ENCODE data around the gene TYSND1.

TYSND1 gene

DNA sequence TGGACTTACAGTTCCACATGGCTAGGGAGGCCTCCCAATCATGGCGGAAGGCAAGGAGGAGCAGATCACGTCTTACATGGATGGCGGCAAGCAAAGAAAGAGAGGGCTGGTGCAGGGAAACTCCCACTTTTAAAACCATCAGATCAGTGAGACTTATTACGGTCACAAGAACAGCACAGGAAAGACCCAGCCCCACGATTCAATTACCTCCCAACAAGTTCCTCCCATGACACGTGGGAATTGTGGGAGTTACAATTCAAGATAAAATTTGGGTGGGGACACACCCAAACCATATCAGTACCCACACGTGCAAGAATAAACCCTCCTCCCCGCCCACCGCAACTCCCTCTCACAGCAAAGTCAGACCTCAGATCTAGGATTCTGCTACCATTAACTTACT is 9.4 kb downstream of the TYSND1 start:
- H3K36me3 ChIP-seq (ENCODE audit: insufficient read depth): no peaks in the 10 kb centered on the region
- H3K4me3 ChIP-seq (IDR thresholded peaks at IDR 0.05; ENCODE audit: insufficient read depth, low read depth, low read length): no peak overlapping the region
- TF ChIP-seq, protein P1, sequence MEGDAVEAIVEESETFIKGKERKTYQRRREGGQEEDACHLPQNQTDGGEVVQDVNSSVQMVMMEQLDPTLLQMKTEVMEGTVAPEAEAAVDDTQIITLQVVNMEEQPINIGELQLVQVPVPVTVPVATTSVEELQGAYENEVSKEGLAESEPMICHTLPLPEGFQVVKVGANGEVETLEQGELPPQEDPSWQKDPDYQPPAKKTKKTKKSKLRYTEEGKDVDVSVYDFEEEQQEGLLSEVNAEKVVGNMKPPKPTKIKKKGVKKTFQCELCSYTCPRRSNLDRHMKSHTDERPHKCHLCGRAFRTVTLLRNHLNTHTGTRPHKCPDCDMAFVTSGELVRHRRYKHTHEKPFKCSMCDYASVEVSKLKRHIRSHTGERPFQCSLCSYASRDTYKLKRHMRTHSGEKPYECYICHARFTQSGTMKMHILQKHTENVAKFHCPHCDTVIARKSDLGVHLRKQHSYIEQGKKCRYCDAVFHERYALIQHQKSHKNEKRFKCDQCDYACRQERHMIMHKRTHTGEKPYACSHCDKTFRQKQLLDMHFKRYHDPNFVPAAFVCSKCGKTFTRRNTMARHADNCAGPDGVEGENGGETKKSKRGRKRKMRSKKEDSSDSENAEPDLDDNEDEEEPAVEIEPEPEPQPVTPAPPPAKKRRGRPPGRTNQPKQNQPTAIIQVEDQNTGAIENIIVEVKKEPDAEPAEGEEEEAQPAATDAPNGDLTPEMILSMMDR (conservative IDR thresholded peaks at IDR 0.05; ENCODE audit: low read depth, low read length): no peak
- no peaks in the 10 kb centered on the region for H4K20me1 ChIP-seq (ENCODE audit: insufficient read depth)
- no peak overlapping the region for H3K4me2 ChIP-seq
- H3K27ac ChIP-seq: no peak overlapping the region
- no peak overlapping the region for H3K9ac ChIP-seq
- H3K27me3 ChIP-seq (ENCODE audit: insufficient read depth, low read depth): no peaks in the 10 kb centered on the region
- peaks cover 11% of the 10 kb centered on the region for H3K4me1 ChIP-seq (ENCODE audit: low read depth, poor library complexity, severe bottlenecking)
- H3K79me2 ChIP-seq (ENCODE audit: insufficient read depth, low read depth): peaks cover 6% of the 10 kb centered on the region; the same call in 1 of the 2 replicates
- H2AFZ ChIP-seq (ENCODE audit: low read depth): no peak overlapping the region

DNA sequence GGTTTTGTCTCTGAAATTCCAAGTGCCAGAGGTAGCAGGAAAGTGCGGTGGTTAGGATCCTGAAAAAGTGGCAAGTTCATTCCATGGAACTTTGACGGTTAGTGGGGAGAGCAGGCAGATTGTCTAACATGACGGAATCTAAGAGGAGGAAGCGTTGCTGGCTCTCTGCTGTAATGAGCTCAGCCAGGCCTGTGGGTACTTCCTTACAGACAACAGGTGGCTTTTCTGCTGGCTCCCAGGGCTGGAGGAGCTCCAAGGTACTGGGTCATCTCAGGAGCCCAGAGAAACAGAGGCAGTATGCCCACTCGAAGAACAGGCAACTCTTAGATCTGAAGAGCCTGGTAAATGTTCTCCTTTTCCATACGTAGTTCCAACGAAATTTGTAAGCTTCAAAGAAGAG is 10.8 kb downstream of the TYSND1 start:
- no peak overlapping the region for H2AFZ ChIP-seq (ENCODE audit: low read depth)
- no peak overlapping the region for H3K9ac ChIP-seq
- no peaks in the 10 kb centered on the region for H4K20me1 ChIP-seq (ENCODE audit: insufficient read depth)
- TF ChIP-seq, protein P1 (conservative IDR thresholded peaks at IDR 0.05; ENCODE audit: low read depth, low read length): no peak
- no peaks in the 10 kb centered on the region for H3K36me3 ChIP-seq (ENCODE audit: insufficient read depth)
- peaks cover 19% of the 10 kb centered on the region for H3K4me1 ChIP-seq (ENCODE audit: low read depth, poor library complexity, severe bottlenecking)
- H3K4me3 ChIP-seq (IDR thresholded peaks at IDR 0.05; ENCODE audit: insufficient read depth, low read depth, low read length): no peak overlapping the region
- no peak overlapping the region for H3K27ac ChIP-seq
- H3K79me2 ChIP-seq (ENCODE audit: insufficient read depth, low read depth): peaks cover 20% of the 10 kb centered on the region; the same call in 1 of the 2 replicates
- H3K27me3 ChIP-seq (ENCODE audit: insufficient read depth, low read depth): no peaks in the 10 kb centered on the region
- H3K4me2 ChIP-seq: no peak overlapping the region

DNA sequence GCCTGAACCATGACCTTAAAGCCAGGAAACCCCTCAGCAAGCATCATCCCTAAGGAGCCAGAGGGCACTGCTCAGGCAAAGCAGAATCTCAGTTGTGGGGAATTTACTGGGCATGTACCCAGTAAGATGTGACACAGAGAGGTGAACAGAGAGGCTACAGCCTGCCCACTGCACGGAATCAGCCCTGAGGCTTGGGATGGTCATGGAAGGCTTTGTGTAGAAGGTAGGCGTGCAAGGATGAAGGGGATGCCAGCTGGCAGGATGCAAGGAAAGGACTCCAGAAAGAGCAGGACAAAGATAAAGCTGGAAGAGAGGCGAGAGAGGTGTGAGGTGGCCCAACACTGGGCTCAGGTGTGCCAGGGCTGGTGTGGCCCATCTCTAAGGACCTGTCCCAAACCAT is 11.5 kb downstream of the TYSND1 start:
- Histone ChIP-seq H3K9ac (no peak overlapping the region), H3K36me3 (ENCODE audit: insufficient read depth) (no peaks in the 10 kb centered on the region), H3K4me3 (IDR thresholded peaks at IDR 0.05; ENCODE audit: insufficient read depth, low read depth, low read length) (no peak overlapping the region), H3K27ac (no peak overlapping the region), H4K20me1 (ENCODE audit: insufficient read depth) (no peaks in the 10 kb centered on the region), H3K4me2 (no peak overlapping the region), H3K4me1 (ENCODE audit: low read depth, poor library complexity, severe bottlenecking) (peaks cover 19% of the 10 kb centered on the region), H3K27me3 (ENCODE audit: insufficient read depth, low read depth) (no peaks in the 10 kb centered on the region), H3K79me2 (ENCODE audit: insufficient read depth, low read depth) (peaks cover 25% of the 10 kb centered on the region; the same call in 1 of the 2 replicates), H2AFZ (ENCODE audit: low read depth) (no peak overlapping the region)
- TF ChIP-seq, protein P1 (conservative IDR thresholded peaks at IDR 0.05; ENCODE audit: low read depth, low read length): no peak

DNA sequence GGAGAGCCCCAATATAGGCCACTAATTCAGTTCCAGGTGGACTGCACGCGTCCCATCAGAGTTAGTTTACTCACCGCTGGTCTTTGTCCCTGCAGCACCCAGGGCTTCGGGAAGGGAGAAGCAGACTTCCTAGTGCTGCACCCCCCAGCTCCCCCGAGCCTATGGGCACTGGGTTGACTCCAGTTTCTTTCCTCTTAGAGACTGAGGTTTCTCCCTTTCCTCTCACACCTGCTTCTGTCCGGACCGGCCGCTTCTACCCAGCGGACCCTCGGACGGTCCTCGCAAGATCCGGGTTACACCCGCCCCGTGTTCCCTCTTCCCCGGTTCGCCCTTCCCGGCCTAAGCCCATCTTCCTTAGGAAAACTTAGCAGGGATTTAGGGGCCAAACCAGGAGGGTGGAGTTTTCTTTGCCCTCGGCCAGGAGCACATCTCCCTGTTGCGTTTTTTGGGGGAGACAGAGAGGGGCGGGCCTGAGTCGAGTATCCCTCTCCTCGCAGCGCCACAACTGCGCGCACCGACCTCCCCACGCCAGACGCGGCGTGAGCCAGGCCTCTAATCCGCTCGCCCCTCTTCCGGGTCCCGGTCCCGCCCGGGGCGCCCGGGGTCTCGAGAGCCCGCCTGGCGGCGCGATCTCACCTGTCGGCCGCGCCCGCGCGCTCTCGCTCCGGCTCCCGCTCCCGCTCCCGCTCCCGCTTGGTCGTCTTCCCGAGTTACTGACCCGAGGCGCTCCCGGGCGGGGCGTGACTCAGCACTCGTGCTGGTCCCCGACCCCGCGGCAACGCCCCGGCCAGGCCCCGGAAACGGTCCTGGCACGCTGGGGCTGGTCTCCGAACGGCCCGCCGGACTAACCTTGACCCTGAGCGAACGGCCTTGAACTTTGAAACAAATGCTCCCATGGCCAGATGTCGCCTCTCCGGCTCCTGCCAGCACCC is 14.1 kb downstream of the TYSND1 start, which contains the start of gene AIFM2:
Gene AIFM2, minus strand, starts transcription at position 728 of the 932 bp plus-strand sequence. CDS start 8,741 bp downstream, outside the sequence.
- Histone ChIP-seq H3K9ac (peak within 1 kb of the TSS; percentile 98), H3K4me1 (ENCODE audit: low read depth, poor library complexity, severe bottlenecking) (peaks cover 19% of the 10 kb centered on the region), H4K20me1 (ENCODE audit: insufficient read depth) (no peaks in the 10 kb centered on the region), H3K27me3 (ENCODE audit: insufficient read depth, low read depth) (no peaks in the 10 kb centered on the region), H3K36me3 (ENCODE audit: insufficient read depth) (no peaks in the 10 kb centered on the region), H2AFZ (ENCODE audit: low read depth) (peak within 1 kb of the TSS; percentile 98), H3K4me3 (IDR thresholded peaks at IDR 0.05; ENCODE audit: insufficient read depth, low read depth, low read length) (no peak within 1 kb of the TSS), H3K79me2 (ENCODE audit: insufficient read depth, low read depth) (peaks cover 31% of the 10 kb centered on the region; the same call in 1 of the 2 replicates), H3K27ac (peak within 1 kb of the TSS; percentile 75), H3K4me2 (peak within 1 kb of the TSS; percentile 98)
- TF ChIP-seq, protein P1 (conservative IDR thresholded peaks at IDR 0.05; ENCODE audit: low read depth, low read length): no peak
